H9 (cell line): ENCODE measurements around the gene LIPC. TPM values are rescaled to one million over a fixed set of nuclear protein-coding genes. Genes with fewer than 3 reads are reported as not detected.
A peak's percentile ranks its signal among the peaks of the same experiment; 100 is the strongest.

Experiments used
- DNase-seq: peaks from one replicate; pipeline ENCODE4 v3.0.0-alpha.2; 2017
- H2AFZ ChIP-seq: one replicate; pipeline ENCODE4 v1.6.1; 2013; ENCODE audit warnings: mild to moderate bottlenecking, low read length, control low read depth, moderate library complexity
- H2AK5ac ChIP-seq: 2 replicates; pipeline ENCODE4 v1.6.1; 2013; ENCODE audit warnings: low read length, control low read depth, mixed read lengths; ENCODE audit not compliant: insufficient read length
- H2BK120ac ChIP-seq: one replicate; pipeline ENCODE4 v1.6.1; 2013; ENCODE audit warnings: low read depth, mild to moderate bottlenecking, low read length, control low read depth, inconsistent platforms; ENCODE audit not compliant: poor library complexity, severe bottlenecking
- H2BK12ac ChIP-seq: 2 replicates; pipeline ENCODE4 v1.6.1; 2013; ENCODE audit warnings: low read length, control low read depth, mixed read lengths, low read depth; ENCODE audit not compliant: insufficient read length
- H2BK15ac ChIP-seq: 2 replicates; pipeline ENCODE4 v1.6.1; 2013; ENCODE audit warnings: low read depth, low read length, control low read depth
- H2BK20ac ChIP-seq: one replicate; pipeline ENCODE4 v1.6.1; 2013; ENCODE audit warnings: low read depth, mild to moderate bottlenecking, low read length, control low read depth, inconsistent platforms; ENCODE audit not compliant: poor library complexity, severe bottlenecking
- H2BK5ac ChIP-seq: 2 replicates; pipeline ENCODE4 v1.6.1; 2013; ENCODE audit warnings: low read length, control low read depth, mixed read lengths; ENCODE audit not compliant: insufficient read length
- H3K14ac ChIP-seq: 2 replicates; pipeline ENCODE4 v1.6.1; 2013; ENCODE audit warnings: low read length, control low read depth; ENCODE audit not compliant: insufficient read depth
- H3K18ac ChIP-seq: 2 replicates; pipeline ENCODE4 v1.6.1; 2013; ENCODE audit warnings: low read depth, mild to moderate bottlenecking, mixed read lengths, low read length, control low read depth; ENCODE audit not compliant: insufficient read length
- H3K23ac ChIP-seq: 2 replicates; pipeline ENCODE4 v1.6.1; 2013; ENCODE audit warnings: low read length, control low read depth, mixed read lengths, low read depth; ENCODE audit not compliant: insufficient read length
- H3K23me2 ChIP-seq: 2 replicates; pipeline ENCODE4 v1.6.1; 2013; ENCODE audit warnings: low read depth, mild to moderate bottlenecking, mixed read lengths, low read length, control low read depth; ENCODE audit not compliant: insufficient read length, poor library complexity, severe bottlenecking
- H3K27ac ChIP-seq: 2 replicates; pipeline ENCODE4 v1.5.1; 2013; ENCODE audit warnings: low read length, control low read depth, mixed read lengths, low read depth; ENCODE audit not compliant: insufficient read length
- H3K27me3 ChIP-seq: 2 replicates; pipeline ENCODE4 v1.6.1; 2013; ENCODE audit warnings: low read length, control low read depth, inconsistent platforms; ENCODE audit not compliant: insufficient read depth
- H3K4ac ChIP-seq: 2 replicates; pipeline ENCODE4 v1.6.1; 2013; ENCODE audit warnings: low read depth, mild to moderate bottlenecking, control low read depth, inconsistent platforms, low read length, moderate library complexity
- H3K4me1 ChIP-seq: 2 replicates; pipeline ENCODE4 v1.6.1; 2013; ENCODE audit warnings: low read length, control low read depth, inconsistent platforms; ENCODE audit not compliant: insufficient read depth
- H3K4me2 ChIP-seq: 2 replicates; pipeline ENCODE4 v1.6.1; 2013; ENCODE audit warnings: low read length, control low read depth, mixed read lengths; ENCODE audit not compliant: insufficient read length, insufficient read depth
- H3K56ac ChIP-seq: 2 replicates; pipeline ENCODE4 v1.6.1; 2013; ENCODE audit warnings: low read depth, mild to moderate bottlenecking, mixed read lengths, low read length, control low read depth; ENCODE audit not compliant: insufficient read length
- H3K79me1 ChIP-seq: 2 replicates; pipeline ENCODE4 v1.6.1; 2013; ENCODE audit warnings: low read depth, mild to moderate bottlenecking, moderate library complexity, low read length, control low read depth, inconsistent platforms; ENCODE audit not compliant: insufficient read depth, poor library complexity, severe bottlenecking
- H3K79me2 ChIP-seq: 2 replicates; pipeline ENCODE4 v1.6.1; 2013; ENCODE audit warnings: low read length, control low read depth, inconsistent platforms; ENCODE audit not compliant: insufficient read depth
- H3K9ac ChIP-seq: 2 replicates; pipeline ENCODE4 v1.6.1; 2013; ENCODE audit warnings: low read length, control low read depth, mixed read lengths; ENCODE audit not compliant: insufficient read length; ENCODE audit errors: extremely low read depth
- H3K9me3 ChIP-seq: one replicate; pipeline ENCODE4 v1.6.1; 2013; ENCODE audit warnings: low read depth, low read length, inconsistent platforms; ENCODE audit not compliant: control insufficient read depth
- H3T11ph ChIP-seq: one replicate; pipeline ENCODE4 v1.6.1; 2013; ENCODE audit warnings: mild to moderate bottlenecking, low read length, control low read depth, inconsistent platforms
- H4K20me1 ChIP-seq: one replicate; pipeline ENCODE4 v1.6.1; 2013; ENCODE audit not compliant: control insufficient read depth, insufficient read length, insufficient read depth
- H4K5ac ChIP-seq: 2 replicates; pipeline ENCODE4 v1.6.1; 2013; ENCODE audit warnings: low read depth, mild to moderate bottlenecking, mixed read lengths, low read length, control low read depth; ENCODE audit not compliant: insufficient read length
- H4K8ac ChIP-seq: replicated peaks from 2 replicates; pipeline ENCODE4 v1.6.1; 2013; ENCODE audit warnings: low read length, control low read depth, mixed read lengths, low read depth; ENCODE audit not compliant: insufficient read length
- H4K91ac ChIP-seq: 2 replicates; pipeline ENCODE4 v1.6.1; 2013; ENCODE audit warnings: low read depth, mild to moderate bottlenecking, moderate library complexity, mixed read lengths, low read length, control low read depth; ENCODE audit not compliant: insufficient read length
- H3K27ac Mint-ChIP-seq, 3 experiments: 2 replicates in 2 of 3; 3 replicates in 1 of 3; pipeline ENCODE4 v1.8.0; 2020 to 2021; ENCODE audit warnings: mixed read lengths in 3 of 3, mild to moderate bottlenecking in 1 of 3, moderate library complexity in 1 of 3
- H3K27me3 Mint-ChIP-seq: 2 replicates; pipeline ENCODE4 v1.8.0; 2021; ENCODE audit warnings: low read depth, mild to moderate bottlenecking, moderate library complexity, mixed read lengths
- H3K36me3 Mint-ChIP-seq, 3 experiments: 2 replicates in 2 of 3; 3 replicates in 1 of 3; pipeline ENCODE4 v1.8.0; 2020 to 2021; ENCODE audit warnings: low read depth in 3 of 3, mixed read lengths in 3 of 3; ENCODE audit not compliant: insufficient read depth in 1 of 3
- H3K4me1 Mint-ChIP-seq, 2 experiments: 2 replicates each; pipeline ENCODE4 v1.8.0; 2020; ENCODE audit warnings: mixed read lengths in 2 of 2
- H3K4me3 Mint-ChIP-seq, 2 experiments: 2 replicates in 1 of 2; 3 replicates in 1 of 2; pipeline ENCODE4 v1.8.0; 2020 to 2021; ENCODE audit warnings: mild to moderate bottlenecking in 2 of 2, mixed read lengths in 2 of 2, moderate library complexity in 1 of 2
- H3K9me3 Mint-ChIP-seq, 2 experiments: 2 replicates in 1 of 2; 3 replicates in 1 of 2; pipeline ENCODE4 v1.8.0; 2020; ENCODE audit warnings: mild to moderate bottlenecking in 2 of 2, mixed read lengths in 2 of 2, moderate library complexity in 1 of 2
- CTCF ChIP-seq: fragments of 200-600 bp; sonication (generic); conservative IDR thresholded peaks from 3 replicates; pipeline ENCODE4 v1.8.0; 2021; ENCODE audit warnings: antibody characterized with exemption, mild to moderate bottlenecking
- WGBS: extraction: QIAGEN DNeasy Blood & Tissue Kit; methylation state at CpG from one replicate; pipeline ENCODE4 v1.1.7; 2013; ENCODE audit warnings: missing lambda C conversion rate, low lambda C conversion rate, mixed read lengths; ENCODE audit not compliant: insufficient read length; ENCODE audit errors: extremely low coverage; 5-methylcytosine and 5-hydroxymethylcytosine counted together
- total RNA-seq: library from RNA; stranded (reverse); gene quantifications from 2 replicates; pipeline ENCODE4 v1.2.1, GENCODE V29; 2021

LIPC gene
- total RNA-seq, 1 experiment from 2014 or later, result not detected

DNA sequence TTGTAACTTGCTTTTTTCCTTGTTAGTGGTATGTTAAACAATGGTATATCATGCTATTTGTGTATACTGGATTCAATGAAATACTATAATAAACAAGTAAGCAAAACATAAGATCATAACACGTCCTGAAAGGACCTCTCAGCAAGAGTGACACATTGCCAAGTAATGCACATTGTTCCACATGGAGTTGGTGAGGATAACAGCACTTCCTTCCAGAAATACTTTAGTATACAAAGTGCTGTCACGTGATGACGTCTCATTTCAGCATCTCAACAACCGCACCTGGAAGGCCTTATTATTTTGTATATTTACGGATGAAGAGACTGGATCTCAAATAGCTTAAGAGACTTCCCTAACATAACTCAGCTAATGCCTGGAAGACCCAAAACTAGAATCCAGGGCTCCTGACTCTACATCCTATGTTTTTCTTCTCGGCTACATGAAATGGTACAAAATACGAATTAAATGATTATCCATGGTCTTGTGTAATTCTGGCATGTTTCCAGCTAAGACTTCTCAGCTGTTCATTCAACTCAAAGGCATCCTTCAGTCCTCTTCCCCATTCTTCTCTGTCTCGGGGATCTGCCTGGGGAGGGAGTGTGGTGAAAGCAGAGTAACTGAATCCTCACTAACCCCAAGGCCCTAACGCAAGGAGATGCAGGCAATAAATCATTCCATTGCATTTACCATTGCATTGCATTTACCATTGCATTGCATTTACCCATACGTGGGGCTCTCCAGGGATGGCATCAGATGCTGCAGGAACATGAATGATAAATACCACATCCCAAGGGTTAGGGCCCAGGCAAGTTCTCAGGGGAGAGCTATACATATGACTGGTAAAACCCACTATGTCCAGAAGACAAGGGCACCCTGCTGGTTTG lies 79.2 kb downstream of the LIPC start:
- Histone ChIP-seq H3K4me1 (no peaks in the 10 kb centered on the region), H3K4ac (no peak overlapping the region), H2BK12ac (no peak overlapping the region), H4K91ac (no peak overlapping the region), H3K23me2 (no peaks in the 10 kb centered on the region), H2AFZ (no peak overlapping the region), H2AK5ac (no peak overlapping the region), H3K27ac (no peak overlapping the region), H3K79me2 (no peaks in the 10 kb centered on the region), H3K27me3 (no peaks in the 10 kb centered on the region), H2BK120ac (no peak overlapping the region), H3K79me1 (no peaks in the 10 kb centered on the region), H3K14ac (no peak overlapping the region), H4K5ac (no peak overlapping the region), H3K23ac (no peak overlapping the region), H3T11ph (no peak overlapping the region), H2BK5ac (no peak overlapping the region), H4K20me1 (no peaks in the 10 kb centered on the region), H3K9ac (no peak overlapping the region), H3K18ac (no peak overlapping the region), H4K8ac (no peak overlapping the region), H2BK15ac (no peak overlapping the region), H2BK20ac (no peak overlapping the region), H3K56ac (no peak overlapping the region), H3K9me3 (no peaks in the 10 kb centered on the region), H3K4me2 (no peak overlapping the region)
- no peak for DNase-seq
- peaks cover 2 to 3% of the 10 kb centered on the region in 2 experiments; a peak in 1 of 5 replicates for H3K9me3 Mint-ChIP-seq
- peaks cover 2% of the 10 kb centered on the region for H3K27me3 Mint-ChIP-seq
- no peaks in the 10 kb centered on the region; a peak in 1 of 7 replicates for H3K36me3 Mint-ChIP-seq
- peaks cover 4 to 14% of the 10 kb centered on the region in 2 experiments; a peak in 3 of 4 replicates for H3K4me1 Mint-ChIP-seq
- peak overlapping the region in 1 of 3 experiments; percentile 56; a peak in 2 of 7 replicates for H3K27ac Mint-ChIP-seq
- no peak for TF ChIP-seq CTCF
- WGBS, result no CpG with 5 or more reads among the region's 10 CpGs
- no peak overlapping the region for H3K4me3 Mint-ChIP-seq
